Measurements from ENCODE around the gene SMOC1.
"Not testable (repeated sequence)": the region's sequence is repeated elsewhere in the genome, so short reads cannot be mapped to it uniquely, and the experiment has no call there.

SMOC1 gene

DNA sequence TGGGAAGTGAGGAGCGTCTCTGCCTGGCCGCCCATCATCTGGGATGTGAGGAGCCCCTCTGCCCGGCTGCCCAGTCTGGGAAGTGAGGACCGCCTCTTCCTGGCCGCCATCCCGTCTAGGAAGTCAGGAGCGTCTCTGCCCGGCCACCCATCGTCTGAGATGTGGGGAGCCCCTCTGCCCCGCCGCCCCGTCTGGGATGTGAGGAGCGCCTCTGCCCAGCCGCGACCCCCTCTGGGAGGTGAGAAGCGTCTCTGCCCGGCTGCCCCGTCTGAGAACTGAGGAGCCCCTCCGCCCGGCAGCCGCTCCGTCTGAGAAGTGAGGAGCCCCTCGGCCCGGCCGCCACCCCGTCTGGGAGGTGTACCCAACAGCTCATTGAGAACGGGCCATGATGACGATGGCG, 23.8 kb downstream of the SMOC1 start:
- DNase-seq: not testable (repeated sequence)

- no peak for DNase-seq
These were observed 25.0 kb downstream of the SMOC1 start for GRCh38 chr14:69904246-69904645.

GRCh38 chr14:69906201-69906600, 27.0 kb downstream of the SMOC1 start:
- no peak for DNase-seq

DNA sequence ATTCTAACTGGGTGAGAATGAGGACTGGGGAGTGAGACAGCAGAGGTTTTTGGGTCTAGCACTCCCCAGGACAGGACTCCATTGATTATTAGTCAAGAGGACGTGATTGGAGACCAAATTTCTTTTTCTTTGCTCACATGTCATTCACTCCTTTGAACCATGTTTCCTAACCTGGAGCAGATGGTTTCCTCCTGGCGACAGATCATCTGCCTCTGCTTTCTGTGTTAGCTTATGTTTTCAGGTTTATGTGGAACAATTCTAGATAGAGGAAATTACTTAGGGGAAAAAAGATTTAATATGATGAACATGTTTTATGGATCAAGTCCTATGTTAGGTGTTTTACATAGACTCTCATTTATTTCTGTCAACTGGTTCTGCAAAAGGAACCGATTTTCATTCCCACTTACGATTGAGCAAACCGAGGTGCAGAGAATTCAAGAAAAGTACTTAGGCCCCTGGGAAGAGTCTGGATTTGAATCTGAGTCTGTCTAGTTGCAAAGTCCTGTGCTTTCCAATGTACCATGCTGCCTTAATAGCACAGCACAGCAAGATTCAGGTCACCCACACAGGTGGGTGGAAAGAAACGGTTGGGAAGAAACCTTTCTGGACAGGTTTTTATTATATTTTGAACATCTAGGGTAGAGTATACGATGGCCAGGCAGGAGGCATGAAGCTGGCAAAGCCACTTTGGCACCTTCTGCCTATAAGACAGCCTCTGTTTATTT, 30.8 kb downstream of the SMOC1 start:
- DNase-seq: no peak

DNA sequence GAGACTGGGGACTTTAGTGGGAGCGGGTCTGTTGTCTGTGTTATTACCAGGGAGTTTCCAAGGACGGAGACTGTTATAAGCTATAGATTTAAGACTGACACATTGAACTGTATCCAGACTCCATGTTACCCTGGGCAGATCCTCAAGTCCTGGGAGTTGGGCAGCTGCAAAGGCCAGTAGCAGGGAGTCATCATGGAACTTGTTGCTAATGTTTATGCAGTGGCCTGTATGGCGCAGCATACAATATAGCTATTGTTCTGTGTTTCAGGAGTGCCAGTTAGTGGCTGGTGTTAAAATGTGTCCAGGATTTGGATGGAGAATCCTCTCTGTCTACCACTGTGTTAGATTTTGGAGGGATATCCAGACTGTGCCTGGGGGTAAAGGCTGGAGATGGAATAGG, 31.7 kb downstream of the SMOC1 start:
- DNase-seq: no peak

- DNase-seq: no peak
These were observed 34.5 kb downstream of the SMOC1 start for GRCh38 chr14:69913686-69914085.

- DNase-seq: no peak
These were observed 37.2 kb downstream of the SMOC1 start for GRCh38 chr14:69916396-69916795.

DNA sequence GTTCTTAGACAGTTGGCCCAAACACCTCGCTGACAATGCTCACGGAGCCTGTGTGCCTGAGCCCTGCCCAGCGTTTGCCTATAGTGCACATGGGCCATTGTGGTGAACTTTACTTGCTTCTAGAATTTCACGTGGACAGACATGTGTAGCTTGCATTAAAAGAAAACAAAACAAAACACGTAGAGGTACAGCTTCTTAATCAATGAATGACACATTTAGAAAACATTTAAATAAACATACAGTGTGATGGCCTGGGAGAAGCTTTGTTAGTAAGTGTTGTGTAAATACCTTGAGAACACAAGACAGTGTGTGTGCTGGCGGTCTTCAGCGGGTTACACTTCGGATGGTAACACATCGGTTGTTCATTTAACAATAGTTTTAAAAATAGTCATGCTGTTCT, 38.1 kb downstream of the SMOC1 start:
- DNase-seq: no peak

- no peak for DNase-seq
These were observed 40.6 kb downstream of the SMOC1 start for GRCh38 chr14:69919815-69920214.

DNA sequence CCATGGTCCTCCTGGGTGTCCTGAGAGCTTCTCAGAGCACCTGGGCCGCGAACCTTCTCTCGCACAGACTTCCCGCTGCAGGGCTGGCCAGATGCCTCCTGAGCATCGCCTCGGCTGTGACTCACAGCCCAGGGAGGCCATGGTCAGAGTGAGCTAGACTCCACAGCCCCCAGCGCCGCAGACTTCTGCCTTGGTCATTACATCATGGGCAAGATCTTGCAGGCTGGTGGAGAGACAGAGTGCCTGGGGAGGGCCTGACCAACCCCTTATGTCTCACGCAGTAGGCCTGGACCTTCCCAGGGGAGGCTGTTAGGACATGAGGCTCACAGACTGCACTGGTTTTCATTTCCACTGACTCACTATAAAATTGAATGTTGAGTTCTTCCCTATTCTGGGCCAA, 41.8 kb downstream of the SMOC1 start:
- no peak for DNase-seq

DNA sequence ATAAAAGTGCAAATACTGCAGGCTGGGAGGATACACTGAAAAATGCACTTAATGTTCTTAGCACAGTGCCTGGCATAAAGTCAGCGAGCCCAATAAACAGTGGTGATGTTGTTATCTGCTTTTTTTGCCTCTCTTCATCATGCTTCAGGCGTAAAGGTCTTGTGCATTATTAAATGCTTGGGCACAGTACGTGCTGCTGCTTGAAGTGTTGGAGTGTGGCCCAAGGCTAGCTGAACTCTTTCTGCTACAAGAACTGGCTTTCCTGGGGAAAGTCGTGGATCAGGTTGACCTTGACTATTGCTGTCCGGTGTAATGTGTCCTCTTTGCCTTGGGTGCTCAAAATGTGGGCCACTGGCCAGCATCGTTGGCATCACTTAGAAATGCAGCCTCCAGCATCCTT, 43.0 kb downstream of the SMOC1 start:
- no peak for DNase-seq

GRCh38 chr14:69924201-69924600, 45.0 kb downstream of the SMOC1 start:
- no peak for DNase-seq

DNA sequence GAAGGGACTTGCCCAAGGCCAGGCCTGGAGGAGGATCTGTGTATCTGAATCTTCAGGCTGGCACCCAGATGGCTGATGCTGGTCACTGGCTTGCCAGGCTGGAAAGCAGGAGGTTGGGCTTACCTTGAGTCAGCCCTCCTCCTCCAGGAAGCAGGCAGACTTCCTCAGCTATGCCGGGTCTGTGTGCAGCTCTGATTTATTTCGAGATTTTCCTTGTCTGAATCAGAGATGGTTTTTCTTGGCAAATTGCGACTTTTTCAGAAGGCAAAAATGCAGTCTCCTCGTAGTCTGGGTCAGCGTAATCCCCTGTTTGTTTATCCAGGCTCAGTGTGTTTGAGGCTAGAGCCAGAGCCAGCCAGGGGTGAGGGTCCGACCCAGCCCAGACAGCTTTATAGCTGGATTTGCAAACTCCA, 48.9 kb downstream of the SMOC1 start:
- DNase-seq: no peak

DNA sequence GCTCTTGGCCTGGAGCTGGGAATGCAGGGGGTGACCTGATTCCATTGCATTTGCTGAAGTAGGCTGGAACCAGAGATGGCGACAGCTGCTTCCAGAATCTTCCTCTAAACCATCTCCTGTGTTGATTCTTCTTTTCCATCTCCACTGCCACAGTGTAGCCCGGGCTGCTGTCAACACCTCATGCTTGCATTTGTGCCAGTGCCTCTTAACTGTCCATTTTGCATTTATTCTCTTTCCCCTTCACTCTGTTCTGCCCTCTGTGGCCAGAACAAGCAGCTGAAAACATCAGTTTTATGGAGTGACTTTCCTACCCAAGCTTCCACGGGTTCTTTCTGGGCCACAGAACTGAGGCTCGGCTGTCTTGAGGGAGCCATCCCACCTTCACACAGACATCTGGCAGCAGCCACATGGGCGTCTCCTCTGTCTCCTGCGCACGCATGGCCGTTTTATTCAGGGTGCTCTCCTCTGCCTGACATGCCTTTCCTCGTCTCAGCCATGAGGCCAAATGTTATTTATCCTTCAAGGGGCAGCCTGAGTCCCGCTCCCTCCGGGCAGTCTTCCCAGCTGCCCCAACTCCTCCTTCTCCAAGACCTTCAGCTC, 51.7 kb downstream of the SMOC1 start:
- no peak for DNase-seq

DNA sequence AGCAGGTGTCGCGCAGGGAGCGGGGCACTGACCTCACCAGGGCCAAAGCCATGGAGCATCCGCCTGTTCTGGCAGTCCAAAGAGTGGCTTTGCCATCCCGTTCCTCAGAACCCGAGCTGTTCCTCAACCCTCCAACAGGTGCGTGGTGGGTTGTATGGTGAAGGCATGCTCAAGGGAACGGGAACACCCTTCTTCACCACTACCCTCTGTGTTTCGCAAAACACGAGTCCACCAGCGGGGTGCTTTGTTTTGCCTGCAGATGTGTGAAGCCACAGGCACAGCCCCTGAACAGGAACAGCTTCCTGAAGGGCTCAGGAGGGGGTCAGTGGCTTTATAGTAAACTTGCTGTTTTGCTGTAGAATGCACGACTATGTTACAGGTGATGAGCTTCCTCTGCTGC, 52.7 kb downstream of the SMOC1 start:
- no peak for DNase-seq

DNA sequence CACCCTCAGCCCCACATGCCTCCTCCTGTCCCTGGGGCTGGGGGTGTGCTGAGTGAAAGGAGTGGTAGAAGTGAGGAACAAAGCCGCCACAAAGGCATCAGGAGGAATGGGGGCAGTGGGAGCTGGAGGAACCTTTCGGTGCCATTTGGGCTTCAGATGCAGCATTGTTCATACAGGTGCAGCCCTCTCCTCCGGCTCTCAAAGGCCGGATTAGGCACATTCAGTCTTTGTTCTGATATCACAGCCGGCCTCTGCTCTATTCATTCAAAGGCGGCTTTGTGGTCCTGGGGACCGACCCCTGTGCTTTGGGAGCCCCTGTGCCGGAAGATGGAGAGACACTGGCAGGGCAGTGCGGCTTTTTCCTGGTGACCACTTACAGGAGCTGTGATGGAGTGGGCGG, 53.2 kb downstream of the SMOC1 start:
- DNase-seq: no peak

- DNase-seq: no peak
These were observed 54.5 kb downstream of the SMOC1 start for GRCh38 chr14:69933623-69934275.

GRCh38 chr14:69937367-69938081, 58.3 kb downstream of the SMOC1 start:
- no peak for DNase-seq

DNA sequence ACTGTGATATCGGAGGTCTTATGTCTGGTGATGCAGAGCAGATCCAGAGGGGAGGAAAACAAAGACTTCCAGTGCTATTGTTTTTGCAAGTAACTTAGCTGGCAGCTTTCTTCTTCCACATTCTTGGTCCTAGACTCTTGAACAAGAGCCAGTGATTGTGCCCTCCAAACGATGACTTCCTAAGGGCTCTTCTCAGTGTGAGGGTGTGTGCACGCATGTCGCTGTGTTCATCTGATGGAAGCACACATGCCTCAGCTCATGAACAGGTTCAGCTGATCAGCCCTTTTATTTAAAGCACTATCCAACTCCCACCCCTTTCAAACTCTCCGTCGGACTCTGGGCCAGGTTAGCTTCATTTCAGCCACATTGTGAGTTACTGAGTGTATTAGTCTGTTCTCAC, 59.5 kb downstream of the SMOC1 start:
- DNase-seq: no peak

GRCh38 chr14:69941768-69942742, 62.8 kb downstream of the SMOC1 start:
- no peak for DNase-seq

GRCh38 chr14:69943084-69943780, 64.0 kb downstream of the SMOC1 start:
- no peak for DNase-seq

GRCh38 chr14:69945347-69945746, 66.1 kb downstream of the SMOC1 start:
- no peak for DNase-seq

Data from CD4-positive, alpha-beta T cell treated with Interleukin-15 for 1 hour (primary cell).